ENCODE results near the gene PRSS2. TPM values are rescaled to one million over a fixed set of nuclear protein-coding genes. Genes with fewer than 3 reads are reported as not detected.

PRSS2 gene
- total and polyA plus RNA-seq, 4 donors, result 0.21 TPM; not detected in 3

DNA sequence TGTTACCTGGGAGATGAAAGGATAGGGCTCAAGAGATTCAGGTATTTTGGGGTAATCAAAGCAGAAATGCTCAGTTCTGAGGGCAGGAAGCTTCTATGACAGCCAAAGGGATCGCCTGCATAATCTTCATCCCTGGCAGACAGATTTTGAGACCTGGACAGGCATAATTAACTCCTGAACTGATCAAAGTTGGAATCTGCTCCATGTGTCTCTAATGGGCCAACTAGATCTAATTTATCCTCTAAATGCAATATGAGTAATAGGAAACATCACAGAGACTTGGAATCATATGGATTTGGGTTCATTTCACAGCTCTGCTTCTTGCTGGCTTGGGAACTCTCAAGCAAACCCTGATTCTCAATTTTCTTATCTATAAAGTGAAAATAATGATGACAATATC lies 42.9 kb downstream of the PRSS2 start:
- Histone ChIP-seq H3K9ac (ENCODE audit: low read depth in 1 of 2, low read length in 2 of 2) (no peak overlapping the region), H3K27ac (ENCODE audit: low read depth in 1 of 2, low read length in 2 of 2) (no peak overlapping the region), H3K9me3 (ENCODE audit: control insufficient read depth in 4 of 4, low read length in 3 of 4) (no peaks in the 10 kb centered on the region), H3K4me3 (ENCODE audit: low read depth in 1 of 3, low read length in 3 of 3) (no peak overlapping the region), H3K27me3 (ENCODE audit: control insufficient read depth in 4 of 4, insufficient read depth in 4 of 4, low read length in 3 of 4) (peaks cover 0 to 10% (median 4%) of the 10 kb centered on the region in 4 donors), H3K4me1 (ENCODE audit: control insufficient read depth in 4 of 4, insufficient read depth in 4 of 4, low read length in 3 of 4) (no peaks in the 10 kb centered on the region), H3K36me3 (ENCODE audit: control insufficient read depth in 4 of 4, insufficient read depth in 3 of 4, low read depth in 1 of 4, low read length in 3 of 4) (no peaks in the 10 kb centered on the region)
- TF ChIP-seq, protein P1, sequence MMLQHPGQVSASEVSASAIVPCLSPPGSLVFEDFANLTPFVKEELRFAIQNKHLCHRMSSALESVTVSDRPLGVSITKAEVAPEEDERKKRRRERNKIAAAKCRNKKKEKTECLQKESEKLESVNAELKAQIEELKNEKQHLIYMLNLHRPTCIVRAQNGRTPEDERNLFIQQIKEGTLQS (IDR thresholded peaks at IDR 0.05), result no peak
- TF ChIP-seq ZBTB33 (IDR thresholded peaks at IDR 0.05) (no peak), JUND (IDR thresholded peaks at IDR 0.05) (no peak), RXRA (IDR thresholded peaks at IDR 0.05) (no peak), HNF4G (IDR thresholded peaks at IDR 0.05) (no peak), FOXA1 (IDR thresholded peaks at IDR 0.05) (no peak), EGR1 (IDR thresholded peaks at IDR 0.05; ENCODE audit: low read depth in 2 of 2) (no peak), GABPA (IDR thresholded peaks at IDR 0.05 in 1 of 2, conservative IDR thresholded peaks at IDR 0.05 in 1 of 2) (no peak), CTCF (IDR thresholded peaks at IDR 0.05; ENCODE audit: low read depth, low read length, missing input control) (no peak), SP1 (IDR thresholded peaks at IDR 0.05) (no peak), FOXA2 (IDR thresholded peaks at IDR 0.05) (no peak), NR2F2 (IDR thresholded peaks at IDR 0.05) (no peak), RAD21 (IDR thresholded peaks at IDR 0.05) (no peak), HNF4A (conservative IDR thresholded peaks at IDR 0.05) (no peak), TAF1 (conservative IDR thresholded peaks at IDR 0.05) (no peak)
- TF ChIP-seq, protein P2, sequence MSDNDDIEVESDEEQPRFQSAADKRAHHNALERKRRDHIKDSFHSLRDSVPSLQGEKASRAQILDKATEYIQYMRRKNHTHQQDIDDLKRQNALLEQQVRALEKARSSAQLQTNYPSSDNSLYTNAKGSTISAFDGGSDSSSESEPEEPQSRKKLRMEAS (IDR thresholded peaks at IDR 0.05), result no peak
- DNase-seq (ENCODE audit: low spot score), result no peak
- 28% methylated on average over 1 of the region's 1 CpG for WGBS

DNA sequence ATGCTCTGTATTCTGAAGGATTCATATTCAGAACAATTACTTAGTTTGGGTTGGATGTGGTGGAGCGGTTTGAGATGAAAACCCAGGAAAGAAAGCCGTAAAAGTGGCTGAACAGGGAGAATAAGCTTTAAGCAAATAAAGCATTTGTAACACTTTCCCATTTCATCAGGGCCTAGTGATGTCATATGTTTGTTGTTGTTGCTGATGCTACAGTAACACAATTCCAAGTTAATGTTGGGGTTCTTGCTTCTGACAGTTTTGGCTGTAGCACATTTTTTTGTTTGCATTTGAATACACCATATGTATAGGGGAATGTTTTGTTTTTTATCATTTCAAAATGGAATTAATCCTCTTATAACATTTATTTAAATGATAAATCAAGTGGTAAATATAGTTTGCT lies 43.7 kb downstream of the PRSS2 start:
- H3K27ac ChIP-seq (ENCODE audit: low read depth in 1 of 2, low read length in 2 of 2), result no peak overlapping the region
- H3K9me3 ChIP-seq (ENCODE audit: control insufficient read depth in 4 of 4, low read length in 3 of 4), result no peaks in the 10 kb centered on the region
- DNase-seq (ENCODE audit: low spot score), result no peak
- WGBS, result 56% methylated on average over 2 of the region's 2 CpGs
- H3K36me3 ChIP-seq (ENCODE audit: control insufficient read depth in 4 of 4, insufficient read depth in 3 of 4, low read depth in 1 of 4, low read length in 3 of 4), result no peaks in the 10 kb centered on the region
- no peaks in the 10 kb centered on the region for H3K4me1 ChIP-seq (ENCODE audit: control insufficient read depth in 4 of 4, insufficient read depth in 4 of 4, low read length in 3 of 4)
- H3K4me3 ChIP-seq (ENCODE audit: low read depth in 1 of 3, low read length in 3 of 3), result no peak overlapping the region
- TF ChIP-seq SP1 (IDR thresholded peaks at IDR 0.05) (no peak), FOXA2 (IDR thresholded peaks at IDR 0.05) (no peak), RXRA (IDR thresholded peaks at IDR 0.05) (no peak), RAD21 (IDR thresholded peaks at IDR 0.05) (no peak), YY1 (IDR thresholded peaks at IDR 0.05) (no peak), HNF4G (IDR thresholded peaks at IDR 0.05) (no peak), NR2F2 (IDR thresholded peaks at IDR 0.05) (no peak), EGR1 (IDR thresholded peaks at IDR 0.05; ENCODE audit: low read depth in 2 of 2) (no peak), JUND (IDR thresholded peaks at IDR 0.05) (no peak), TAF1 (conservative IDR thresholded peaks at IDR 0.05) (no peak), ZBTB33 (IDR thresholded peaks at IDR 0.05) (no peak), HNF4A (conservative IDR thresholded peaks at IDR 0.05) (no peak), CTCF (IDR thresholded peaks at IDR 0.05; ENCODE audit: low read depth, low read length, missing input control) (no peak), GABPA (IDR thresholded peaks at IDR 0.05 in 1 of 2, conservative IDR thresholded peaks at IDR 0.05 in 1 of 2) (no peak)
- TF ChIP-seq, protein P2 (IDR thresholded peaks at IDR 0.05), result no peak
- TF ChIP-seq, protein P3, sequence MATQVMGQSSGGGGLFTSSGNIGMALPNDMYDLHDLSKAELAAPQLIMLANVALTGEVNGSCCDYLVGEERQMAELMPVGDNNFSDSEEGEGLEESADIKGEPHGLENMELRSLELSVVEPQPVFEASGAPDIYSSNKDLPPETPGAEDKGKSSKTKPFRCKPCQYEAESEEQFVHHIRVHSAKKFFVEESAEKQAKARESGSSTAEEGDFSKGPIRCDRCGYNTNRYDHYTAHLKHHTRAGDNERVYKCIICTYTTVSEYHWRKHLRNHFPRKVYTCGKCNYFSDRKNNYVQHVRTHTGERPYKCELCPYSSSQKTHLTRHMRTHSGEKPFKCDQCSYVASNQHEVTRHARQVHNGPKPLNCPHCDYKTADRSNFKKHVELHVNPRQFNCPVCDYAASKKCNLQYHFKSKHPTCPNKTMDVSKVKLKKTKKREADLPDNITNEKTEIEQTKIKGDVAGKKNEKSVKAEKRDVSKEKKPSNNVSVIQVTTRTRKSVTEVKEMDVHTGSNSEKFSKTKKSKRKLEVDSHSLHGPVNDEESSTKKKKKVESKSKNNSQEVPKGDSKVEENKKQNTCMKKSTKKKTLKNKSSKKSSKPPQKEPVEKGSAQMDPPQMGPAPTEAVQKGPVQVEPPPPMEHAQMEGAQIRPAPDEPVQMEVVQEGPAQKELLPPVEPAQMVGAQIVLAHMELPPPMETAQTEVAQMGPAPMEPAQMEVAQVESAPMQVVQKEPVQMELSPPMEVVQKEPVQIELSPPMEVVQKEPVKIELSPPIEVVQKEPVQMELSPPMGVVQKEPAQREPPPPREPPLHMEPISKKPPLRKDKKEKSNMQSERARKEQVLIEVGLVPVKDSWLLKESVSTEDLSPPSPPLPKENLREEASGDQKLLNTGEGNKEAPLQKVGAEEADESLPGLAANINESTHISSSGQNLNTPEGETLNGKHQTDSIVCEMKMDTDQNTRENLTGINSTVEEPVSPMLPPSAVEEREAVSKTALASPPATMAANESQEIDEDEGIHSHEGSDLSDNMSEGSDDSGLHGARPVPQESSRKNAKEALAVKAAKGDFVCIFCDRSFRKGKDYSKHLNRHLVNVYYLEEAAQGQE (IDR thresholded peaks at IDR 0.05), result no peak
- TF ChIP-seq, protein P1 (IDR thresholded peaks at IDR 0.05), result no peak
- peaks cover 0 to 10% (median 5%) of the 10 kb centered on the region in 4 donors for H3K27me3 ChIP-seq (ENCODE audit: control insufficient read depth in 4 of 4, insufficient read depth in 4 of 4, low read length in 3 of 4)
- H3K9ac ChIP-seq (ENCODE audit: low read depth in 1 of 2, low read length in 2 of 2), result no peak overlapping the region
